GM23338 (cell line): ENCODE results near the gene UPK3BL1.
"Not testable (repeated sequence)": the region's sequence is repeated elsewhere in the genome, so short reads cannot be mapped to it uniquely, and the experiment has no call there.

Source experiments
- CTCF ChIP-seq, 2 experiments: fragments of 200-600 bp in 1 of 2; sonication (generic) in 1 of 2; conservative IDR thresholded peaks; 2 replicates each; pipeline versions ENCODE4 v1.5.1 to v1.6.1; 2016 to 2017; ENCODE audit warnings: antibody characterized with exemption in 2 of 2, low read depth in 2 of 2, mild to moderate bottlenecking in 2 of 2, moderate library complexity in 1 of 2
- ETS1 ChIP-seq: IDR thresholded peaks from 2 replicates; pipeline ENCODE4 v1.6.1; 2016; ENCODE audit warnings: antibody characterized with exemption
- EZH2 ChIP-seq: fragments of 200-600 bp; sonication (generic); IDR thresholded peaks from one replicate; pipeline ENCODE4 v1.8.0; 2017; ENCODE audit warnings: antibody characterized with exemption, mild to moderate bottlenecking, low read depth; ENCODE audit not compliant: unreplicated experiment
- EZH2phosphoT487 ChIP-seq: fragments of 200-600 bp; sonication (generic); IDR thresholded peaks from one replicate; pipeline ENCODE4 v1.8.1; 2018; ENCODE audit warnings: antibody characterized with exemption; ENCODE audit not compliant: unreplicated experiment
- JUNB ChIP-seq: IDR thresholded peaks from one replicate; pipeline ENCODE4 v1.6.1; 2016; ENCODE audit warnings: antibody characterized with exemption; ENCODE audit not compliant: unreplicated experiment
- POLR2AphosphoS5 ChIP-seq: IDR thresholded peaks from 2 replicates; pipeline ENCODE4 v1.6.1; 2016; ENCODE audit warnings: antibody characterized with exemption, low read depth

- not testable (repeated sequence) for TF ChIP-seq CTCF (conservative IDR thresholded peaks at IDR 0.05; ENCODE audit: low read depth in 2 of 2); ETS1; JUNB; POLR2AphosphoS5; EZH2phosphoT487; EZH2
Observed at GRCh38 chr7:102606848-102607247, 35.7 kb downstream of the UPK3BL1 start.
